Stimulated activated naive CD8-positive, alpha-beta T cell treated with anti-CD3 and anti-CD28 coated beads, Interleukin-15, Interleukin-2, amounts not matched to agents 100 ng/mL and 50 ng/mL, for 24 hours (primary cell): ENCODE measurements around the gene LACRT.
"Not testable (repeated sequence)": the region's sequence is repeated elsewhere in the genome, so short reads cannot be mapped to it uniquely, and the experiment has no call there.

Experiments
- H3K27ac Mint-ChIP-seq: one replicate; pipeline ENCODE4 v1.8.0; 2021; ENCODE audit warnings: mild to moderate bottlenecking, mixed read lengths
- H3K27me3 Mint-ChIP-seq: one replicate; pipeline ENCODE4 v1.8.0; 2021; ENCODE audit warnings: mixed read lengths
- H3K36me3 Mint-ChIP-seq: one replicate; pipeline ENCODE4 v1.8.0; 2021; ENCODE audit warnings: low read depth, mixed read lengths
- H3K4me1 Mint-ChIP-seq: one replicate; pipeline ENCODE4 v1.8.0; 2021; ENCODE audit warnings: low read depth, mixed read lengths
- H3K4me3 Mint-ChIP-seq: one replicate; pipeline ENCODE4 v1.8.0; 2021; ENCODE audit warnings: mild to moderate bottlenecking, mixed read lengths
- H3K9me3 Mint-ChIP-seq: one replicate; pipeline ENCODE4 v1.8.0; 2021; ENCODE audit warnings: mixed read lengths

Gene LACRT

DNA sequence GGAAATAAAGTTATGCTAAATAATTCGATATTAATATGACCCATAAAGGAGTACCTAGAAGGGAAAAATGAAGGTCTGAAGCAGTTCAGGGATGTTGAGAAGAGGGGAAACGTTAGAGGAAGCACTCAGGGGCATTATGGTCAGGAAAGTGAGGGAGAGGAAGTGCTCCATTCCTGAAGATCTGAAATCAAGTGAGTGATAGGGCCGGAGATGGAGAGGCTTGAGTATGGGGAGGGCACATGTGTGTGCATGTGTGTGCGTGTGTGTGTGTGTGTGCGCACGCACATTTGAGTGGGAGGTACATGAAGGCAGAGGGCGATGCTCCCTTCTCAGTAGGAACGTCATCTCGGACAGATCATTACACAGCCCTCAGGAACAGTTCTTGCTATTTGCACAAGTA lies 18.3 kb upstream of the LACRT start:
- H3K4me1 Mint-ChIP-seq, result no peaks in the 10 kb centered on the region
- no peak overlapping the region for H3K27ac Mint-ChIP-seq

DNA sequence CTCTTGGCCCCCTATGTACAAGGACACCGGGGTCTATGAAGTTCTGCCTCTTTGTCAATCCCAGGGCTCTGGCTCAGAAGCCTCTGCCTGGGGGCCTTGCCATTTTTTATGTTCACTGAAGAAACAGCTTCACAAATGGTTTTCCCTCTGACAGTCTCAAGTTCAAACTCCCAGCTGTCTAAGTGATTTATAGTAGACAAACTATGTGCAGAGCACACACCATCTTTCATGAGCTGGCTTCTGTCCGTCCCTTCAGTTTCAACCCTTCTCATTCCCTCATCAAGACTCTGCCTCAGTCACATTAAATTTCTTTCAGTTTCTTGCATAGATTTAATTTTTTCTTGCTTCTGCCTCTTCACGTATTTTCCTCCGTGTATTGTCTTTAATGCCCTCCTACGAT lies 16.2 kb upstream of the LACRT start:
- Mint-ChIP-seq H3K4me1 (peaks cover 5% of the 10 kb centered on the region), H3K27me3 (peaks cover 19% of the 10 kb centered on the region), H3K27ac (no peak overlapping the region), H3K36me3 (no peaks in the 10 kb centered on the region), H3K9me3 (no peaks in the 10 kb centered on the region), H3K4me3 (no peak overlapping the region)

More for the DNA sequence above, 18.3 kb upstream of the LACRT start:
- Mint-ChIP-seq H3K36me3 (no peaks in the 10 kb centered on the region), H3K9me3 (no peaks in the 10 kb centered on the region), H3K27me3 (peaks cover 8% of the 10 kb centered on the region), H3K4me3 (no peak overlapping the region)

DNA sequence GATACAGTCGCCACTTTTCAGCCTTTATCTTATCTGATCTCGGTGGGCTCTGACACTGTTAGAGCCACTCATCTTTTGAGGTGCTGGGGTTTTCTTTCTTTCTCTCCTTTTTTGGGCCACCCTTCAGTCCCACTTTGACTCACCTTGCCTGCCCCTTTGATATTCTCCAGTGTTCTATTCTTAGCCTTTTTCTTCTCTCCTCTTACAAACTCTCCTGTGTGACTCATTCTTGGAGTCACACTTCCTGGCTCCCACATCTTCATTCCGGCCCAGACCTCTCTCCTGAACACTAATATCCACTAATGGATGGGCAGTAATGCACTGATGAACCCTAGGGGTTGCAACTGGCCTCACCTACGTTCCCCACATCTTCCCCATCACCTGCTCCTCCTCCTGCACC lies 15.7 kb upstream of the LACRT start:
- Mint-ChIP-seq H3K36me3 (no peaks in the 10 kb centered on the region), H3K4me1 (peaks cover 5% of the 10 kb centered on the region), H3K9me3 (no peaks in the 10 kb centered on the region), H3K27me3 (peaks cover 19% of the 10 kb centered on the region), H3K4me3 (no peak overlapping the region), H3K27ac (no peak overlapping the region)

DNA sequence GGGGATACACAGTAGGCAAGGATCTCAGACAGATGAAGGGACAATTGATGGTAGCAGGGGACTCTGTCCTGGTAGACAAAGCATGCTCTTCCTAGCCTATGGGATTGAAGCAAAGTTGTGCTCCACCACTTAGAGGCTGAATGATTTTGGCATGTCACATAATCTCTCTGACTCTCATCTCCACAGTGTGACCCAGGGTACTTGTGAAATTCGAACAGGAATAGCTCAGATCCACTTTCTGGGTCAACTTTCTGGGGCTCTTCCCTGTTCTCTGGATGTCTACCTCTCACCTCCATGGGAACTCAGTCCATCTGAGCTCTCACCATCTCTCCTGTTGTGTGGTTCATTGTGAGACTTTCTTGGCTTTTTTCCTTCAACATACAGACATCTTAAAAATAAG lies 15.1 kb upstream of the LACRT start:
- Mint-ChIP-seq H3K4me1 (peaks cover 5% of the 10 kb centered on the region), H3K27ac (no peak overlapping the region), H3K9me3 (no peaks in the 10 kb centered on the region), H3K27me3 (peaks cover 19% of the 10 kb centered on the region), H3K4me3 (no peak overlapping the region), H3K36me3 (no peaks in the 10 kb centered on the region)

DNA sequence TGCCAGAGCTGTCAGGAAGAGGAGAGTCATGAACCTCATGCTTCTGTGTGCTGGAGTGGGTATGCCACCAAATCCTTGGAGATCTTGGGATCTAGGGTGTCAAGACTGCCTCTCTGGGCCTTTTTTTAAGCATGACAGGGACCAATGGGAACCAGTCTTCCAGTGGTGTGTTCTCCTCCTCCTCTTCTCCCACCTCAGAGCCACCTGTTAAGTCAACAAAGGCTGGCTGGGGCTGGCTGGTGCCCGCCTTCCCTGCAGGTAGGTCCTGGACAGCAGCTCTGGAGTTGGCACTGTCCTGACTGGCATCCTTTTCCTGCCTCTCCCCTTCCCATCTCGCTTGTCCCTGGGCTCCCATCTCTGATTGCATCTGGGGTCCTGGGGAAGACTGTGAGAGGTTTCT lies 13.6 kb upstream of the LACRT start, which contains the start of gene DCD:
DCD (minus strand) TSS at position 101 of the 400 bp plus-strand sequence; CDS start at position 39, 62 bp downstream.
- peaks cover 23% of the 10 kb centered on the region for H3K27me3 Mint-ChIP-seq
- no peaks in the 10 kb centered on the region for H3K9me3 Mint-ChIP-seq
- no peak within 1 kb of the TSS for H3K4me3 Mint-ChIP-seq
- peaks cover 5% of the 10 kb centered on the region for H3K4me1 Mint-ChIP-seq
- no peak within 1 kb of the TSS for H3K27ac Mint-ChIP-seq
- H3K36me3 Mint-ChIP-seq, result no peaks in the 10 kb centered on the region

DNA sequence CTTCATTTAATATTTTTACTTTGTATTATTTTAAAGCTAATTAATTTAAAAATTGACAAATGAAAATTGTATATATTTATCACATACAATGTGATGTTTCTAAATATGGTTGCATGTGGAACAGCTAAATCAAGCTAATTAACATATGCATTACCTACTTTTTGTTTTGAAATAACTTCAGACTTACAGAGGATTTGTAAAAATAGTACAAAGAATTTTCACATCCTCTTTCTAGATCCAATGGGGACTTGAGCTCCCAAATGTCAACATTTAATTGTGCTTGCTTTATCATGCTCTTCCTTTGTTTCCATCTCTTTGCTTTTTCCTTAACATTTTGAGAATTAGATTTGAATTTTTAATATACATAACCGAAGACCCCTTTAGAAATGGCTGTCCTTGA lies 6.9 kb upstream of the LACRT start:
- Mint-ChIP-seq H3K27ac (no peak overlapping the region), H3K27me3 (peaks cover 15% of the 10 kb centered on the region), H3K4me1 (peaks cover 5% of the 10 kb centered on the region), H3K36me3 (no peaks in the 10 kb centered on the region), H3K9me3 (no peaks in the 10 kb centered on the region), H3K4me3 (no peak overlapping the region)

DNA sequence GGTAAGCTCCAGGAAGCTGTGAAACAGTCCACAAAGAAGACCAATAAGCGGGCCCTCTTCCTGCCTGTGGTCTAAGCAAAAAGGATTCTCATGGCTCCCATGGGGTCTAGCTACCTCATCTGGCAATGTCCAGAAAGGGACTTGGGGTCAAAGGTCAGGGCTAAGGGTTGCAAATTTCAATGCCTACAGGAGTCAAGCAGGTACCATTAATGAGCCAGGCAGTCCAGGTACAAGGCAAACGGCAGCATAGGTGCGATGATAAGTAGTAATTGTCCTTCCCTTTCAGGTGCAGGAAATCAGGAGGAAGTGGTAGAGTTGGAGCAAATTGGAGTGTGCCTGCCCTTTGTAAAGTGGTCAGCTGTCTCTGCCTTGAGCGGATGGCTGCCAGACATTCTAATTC lies 6.4 kb upstream of the LACRT start:
- H3K36me3 Mint-ChIP-seq, result no peaks in the 10 kb centered on the region
- no peaks in the 10 kb centered on the region for H3K9me3 Mint-ChIP-seq
- peaks cover 10% of the 10 kb centered on the region for H3K27me3 Mint-ChIP-seq
- H3K4me1 Mint-ChIP-seq, result peaks cover 4% of the 10 kb centered on the region
- H3K27ac Mint-ChIP-seq, result no peak overlapping the region
- H3K4me3 Mint-ChIP-seq, result no peak overlapping the region

DNA sequence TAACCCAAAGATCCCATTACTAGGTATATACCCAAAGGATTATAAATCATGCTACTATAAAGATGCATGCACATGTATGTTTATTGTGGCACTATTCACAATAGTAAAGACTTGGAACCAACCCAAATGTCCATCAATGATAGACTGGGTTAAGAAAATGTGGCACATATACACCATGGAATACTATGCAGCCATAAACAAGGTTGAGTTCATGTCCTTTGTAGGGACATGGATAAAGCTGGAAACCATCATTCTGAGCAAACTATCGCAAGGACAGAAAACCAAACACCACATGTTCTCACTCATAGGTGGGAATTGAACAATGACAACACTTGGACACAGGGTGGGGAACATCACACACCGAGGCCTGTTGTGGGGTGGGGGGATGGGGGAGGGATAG lies 4.4 kb upstream of the LACRT start:
- H3K4me1 Mint-ChIP-seq, H3K27ac Mint-ChIP-seq, H3K36me3 Mint-ChIP-seq, H3K27me3 Mint-ChIP-seq, H3K4me3 Mint-ChIP-seq, H3K9me3 Mint-ChIP-seq: not testable (repeated sequence)

DNA sequence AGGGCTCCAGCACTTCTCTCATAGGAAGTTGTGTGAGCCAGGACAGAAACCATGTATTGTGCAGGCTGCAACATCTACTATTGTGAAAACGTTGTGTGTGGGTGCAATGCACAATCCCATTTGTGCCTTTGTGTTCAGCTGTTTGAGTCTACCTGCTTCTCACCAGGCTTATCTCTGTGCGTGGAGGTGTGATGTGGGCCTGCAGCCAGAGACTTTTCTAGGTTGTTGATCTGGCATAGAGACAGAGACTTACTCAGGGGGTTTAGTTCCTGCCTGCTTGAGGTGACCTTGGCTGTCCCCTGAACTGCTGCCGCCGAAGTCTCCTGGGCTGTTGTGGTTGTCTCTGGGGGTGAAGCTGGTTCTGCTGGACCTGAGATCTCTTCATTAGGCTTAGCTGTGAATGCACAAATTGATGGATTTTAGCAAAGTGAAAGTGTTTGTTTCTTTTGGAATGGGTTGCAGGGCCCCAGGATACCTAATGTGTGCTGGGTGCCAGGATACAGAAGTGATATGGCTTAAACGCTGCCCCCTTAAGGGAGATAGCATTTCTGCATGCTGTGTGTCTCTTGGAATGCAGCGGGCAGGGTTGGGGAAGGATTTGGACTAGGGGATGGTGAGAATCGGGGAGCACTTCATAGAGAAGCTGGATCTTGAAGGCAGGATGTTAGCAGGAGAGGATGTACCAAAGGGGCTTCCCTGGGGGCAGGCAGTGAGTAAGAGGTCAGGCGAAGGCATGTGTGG lies 2.5 kb downstream of the LACRT start:
- H3K4me1 Mint-ChIP-seq, result peaks cover 12% of the 10 kb centered on the region
- peaks cover 39% of the 10 kb centered on the region for H3K27me3 Mint-ChIP-seq
- H3K36me3 Mint-ChIP-seq, result no peaks in the 10 kb centered on the region
- peaks cover under 1% of the 10 kb centered on the region for H3K9me3 Mint-ChIP-seq
- H3K4me3 Mint-ChIP-seq, result peak overlapping the region; percentile 24
- H3K27ac Mint-ChIP-seq, result peak overlapping the region; percentile 56

DNA sequence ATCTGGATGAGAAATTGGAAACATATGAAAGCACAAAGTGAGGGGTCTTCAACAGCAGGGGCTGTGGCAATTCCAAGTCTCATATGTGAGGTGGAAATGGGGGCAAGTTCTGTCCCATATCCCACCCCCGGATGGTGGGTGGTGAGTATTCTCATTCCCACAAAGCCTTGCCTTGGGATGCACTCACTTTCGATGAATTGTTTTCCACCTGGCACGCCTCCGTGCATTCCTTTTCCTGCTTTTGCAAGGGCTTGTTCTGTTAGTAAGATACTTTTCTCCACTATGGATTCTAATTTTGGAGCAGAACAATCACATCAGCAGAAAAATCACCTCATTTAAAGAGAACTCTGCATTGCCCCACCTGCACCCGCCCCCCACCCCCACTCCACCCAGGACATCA lies 3.1 kb downstream of the LACRT start:
- no peaks in the 10 kb centered on the region for H3K36me3 Mint-ChIP-seq
- H3K4me1 Mint-ChIP-seq, result peaks cover 12% of the 10 kb centered on the region
- H3K9me3 Mint-ChIP-seq, result peaks cover 6% of the 10 kb centered on the region
- H3K4me3 Mint-ChIP-seq, result no peak overlapping the region
- no peak overlapping the region for H3K27ac Mint-ChIP-seq
- peaks cover 45% of the 10 kb centered on the region for H3K27me3 Mint-ChIP-seq

DNA sequence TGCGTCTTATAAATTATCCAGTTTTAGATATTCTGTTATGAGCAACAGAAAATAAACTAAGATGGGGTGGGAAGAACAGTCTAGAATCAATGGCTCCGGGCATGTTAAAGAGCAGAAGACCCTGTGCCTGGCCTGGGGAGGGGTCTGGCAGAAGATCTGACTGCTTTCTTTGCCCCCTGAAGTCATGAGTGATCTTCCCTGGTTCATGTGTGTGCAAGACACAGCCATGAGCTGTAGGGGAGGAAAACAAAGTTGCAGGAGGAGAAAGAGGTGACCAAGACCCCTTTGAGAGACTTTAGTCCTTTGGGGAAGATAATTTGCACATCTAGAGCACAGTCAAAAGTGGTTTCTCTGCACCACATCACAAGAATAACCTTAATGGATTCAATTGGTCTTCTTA lies 4.8 kb downstream of the LACRT start:
- peaks cover 57% of the 10 kb centered on the region for H3K27me3 Mint-ChIP-seq

DNA sequence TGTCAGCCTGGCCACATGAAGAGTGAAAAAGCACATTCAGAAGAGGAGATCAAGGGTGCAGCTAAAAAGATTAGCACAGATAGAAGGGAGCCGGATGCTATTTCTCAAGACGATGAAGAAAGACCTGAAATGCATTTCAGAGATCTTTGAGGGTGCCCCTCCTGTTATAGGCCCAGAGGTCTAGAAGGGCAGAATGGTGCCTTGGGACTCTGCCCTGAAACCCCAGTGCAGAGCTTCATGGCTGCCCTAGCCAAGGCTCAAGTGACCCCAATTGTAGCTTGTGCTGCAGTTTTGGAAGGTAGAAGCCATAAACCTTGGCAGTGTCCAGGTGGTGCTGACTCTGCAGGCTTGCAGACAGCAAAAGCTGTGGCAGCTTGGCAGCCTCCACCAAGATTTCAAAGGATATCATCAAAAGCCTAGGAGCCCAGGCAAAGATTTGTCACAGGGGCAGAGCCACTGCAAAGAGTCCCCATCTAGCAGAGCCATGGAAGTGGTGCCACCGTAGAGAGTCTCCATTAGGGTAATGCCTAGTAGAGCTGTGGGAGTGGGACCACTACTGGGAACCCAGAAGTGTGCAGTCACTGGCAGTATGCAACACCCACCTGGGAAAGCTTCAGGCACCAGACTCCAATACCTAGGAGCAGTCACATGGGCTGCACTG lies 6.4 kb downstream of the LACRT start:
- H3K4me1 Mint-ChIP-seq, result peaks cover 12% of the 10 kb centered on the region
- no peak overlapping the region for H3K4me3 Mint-ChIP-seq
- H3K9me3 Mint-ChIP-seq, result peaks cover 7% of the 10 kb centered on the region
- no peak overlapping the region for H3K27ac Mint-ChIP-seq
- H3K36me3 Mint-ChIP-seq, result no peaks in the 10 kb centered on the region
- H3K27me3 Mint-ChIP-seq, result peaks cover 68% of the 10 kb centered on the region

More for the DNA sequence above, 4.8 kb downstream of the LACRT start:
- Mint-ChIP-seq H3K36me3 (no peaks in the 10 kb centered on the region), H3K4me1 (peaks cover 12% of the 10 kb centered on the region), H3K9me3 (peaks cover 7% of the 10 kb centered on the region), H3K4me3 (no peak overlapping the region), H3K27ac (no peak overlapping the region)

DNA sequence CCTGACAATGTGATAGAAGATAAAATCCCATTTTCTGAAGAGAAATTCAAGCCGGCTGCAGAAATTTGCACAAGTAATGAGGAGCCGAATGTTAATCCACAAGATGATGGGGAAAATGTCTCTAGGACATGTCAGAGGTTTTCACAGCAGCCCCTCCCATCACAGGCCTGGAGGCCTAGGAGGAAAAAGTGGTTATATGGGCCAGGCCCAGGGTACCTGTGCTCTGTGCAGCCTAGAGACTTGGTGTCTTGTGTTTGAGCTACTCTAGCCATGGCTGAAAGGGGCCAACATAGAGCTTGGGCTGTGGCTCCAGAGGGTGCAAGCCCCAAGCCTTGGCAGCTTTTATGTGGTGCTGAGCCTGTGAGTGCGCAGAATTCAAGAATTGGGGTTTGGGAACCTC lies 7.4 kb downstream of the LACRT start:
- peaks cover 7% of the 10 kb centered on the region for H3K9me3 Mint-ChIP-seq
- no peak overlapping the region for H3K4me3 Mint-ChIP-seq
- peaks cover 72% of the 10 kb centered on the region for H3K27me3 Mint-ChIP-seq
- peaks cover 3% of the 10 kb centered on the region for H3K4me1 Mint-ChIP-seq
- no peak overlapping the region for H3K27ac Mint-ChIP-seq
- no peaks in the 10 kb centered on the region for H3K36me3 Mint-ChIP-seq

DNA sequence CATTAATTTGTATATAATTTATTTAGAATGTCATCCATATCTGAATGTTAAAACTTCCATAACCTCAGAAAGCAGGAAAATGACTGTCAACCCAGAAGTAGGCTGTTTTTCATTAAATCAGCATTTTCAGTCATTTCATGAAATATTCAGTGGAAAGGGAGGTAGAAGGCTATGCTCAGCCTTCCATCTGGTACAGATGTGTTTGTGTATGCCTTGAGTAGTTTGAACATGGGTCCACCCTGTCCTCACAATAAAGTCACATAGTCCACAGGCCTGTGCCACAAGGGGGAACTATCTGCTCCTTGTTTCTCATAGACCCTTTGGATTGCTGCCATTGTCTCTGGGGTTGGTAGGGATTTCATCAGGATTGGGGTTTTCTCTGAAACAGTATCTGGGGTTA lies 9.1 kb downstream of the LACRT start:
- Mint-ChIP-seq H3K4me3 (no peak overlapping the region), H3K36me3 (no peaks in the 10 kb centered on the region), H3K27me3 (peaks cover 83% of the 10 kb centered on the region), H3K9me3 (peaks cover 7% of the 10 kb centered on the region), H3K4me1 (no peaks in the 10 kb centered on the region), H3K27ac (no peak overlapping the region)

DNA sequence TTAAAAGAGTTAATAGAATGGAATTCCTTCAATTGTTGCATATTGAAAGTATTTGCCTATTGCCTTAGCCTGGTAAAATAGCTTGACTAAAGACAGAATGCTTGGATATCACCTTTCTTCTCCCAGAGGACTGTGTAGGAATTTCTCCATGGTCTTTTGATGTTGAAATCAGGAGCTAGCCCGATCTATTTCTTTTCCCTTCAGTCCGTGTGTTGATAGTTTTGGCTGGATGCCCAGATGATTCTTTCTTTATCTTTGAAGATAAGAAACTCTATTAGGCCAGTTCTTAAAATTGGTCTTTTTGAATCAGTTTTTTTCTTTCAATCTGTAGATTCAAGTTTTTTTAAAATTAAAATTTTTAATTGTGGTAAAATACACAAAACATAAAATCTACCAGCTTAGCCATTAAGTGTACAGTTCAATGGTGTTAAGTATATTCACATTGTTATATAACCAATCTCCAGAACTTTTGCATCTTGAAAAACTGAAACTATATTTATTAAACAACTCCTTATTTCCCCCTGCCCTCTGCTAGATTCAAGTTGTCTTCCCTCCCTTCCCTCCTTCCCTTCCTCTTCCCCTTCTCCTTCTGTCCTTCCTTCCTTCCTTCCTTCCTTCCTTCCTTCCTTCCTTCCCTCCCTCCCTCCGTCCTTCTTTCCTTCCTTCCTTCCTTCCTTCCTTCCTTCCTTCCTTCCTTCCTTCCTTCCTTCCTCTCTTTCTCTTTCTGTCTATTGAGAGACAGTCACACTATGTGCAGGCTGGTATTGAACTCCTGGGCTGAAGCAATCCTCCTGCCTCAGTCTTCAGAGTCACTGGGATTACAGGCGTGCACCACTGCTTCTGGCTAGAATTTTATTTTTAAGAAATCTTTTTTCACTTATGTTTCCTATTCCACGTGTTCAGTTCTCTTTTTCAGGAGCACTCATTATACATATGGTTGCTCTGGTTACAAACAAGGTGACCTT lies 10.1 kb downstream of the LACRT start:
- H3K36me3 Mint-ChIP-seq, result no peaks in the 10 kb centered on the region
- H3K9me3 Mint-ChIP-seq, result peaks cover 7% of the 10 kb centered on the region
- H3K4me1 Mint-ChIP-seq, result no peaks in the 10 kb centered on the region
- no peak overlapping the region for H3K4me3 Mint-ChIP-seq
- peaks cover 75% of the 10 kb centered on the region for H3K27me3 Mint-ChIP-seq
- no peak overlapping the region for H3K27ac Mint-ChIP-seq
